Vagina (tissue), 2 donors: ENCODE measurements around the gene SAMD4B.
A peak's percentile ranks its signal among the peaks of the same experiment; 100 is the strongest.

ENCODE experiments used
- POLR2A ChIP-seq, 2 donors: fragments of 450-650 bp; IDR thresholded peaks; one replicate each; pipeline ENCODE4 v1.6.1; 2017; ENCODE audit warnings: antibody characterized with exemption in 2 of 2, mild to moderate bottlenecking in 2 of 2, moderate library complexity in 2 of 2
- POLR2AphosphoS5 ChIP-seq, 2 donors: sonication (generic); formaldehyde crosslinking; IDR thresholded peaks; one replicate each; pipeline ENCODE4 v1.9.0; 2017; ENCODE audit warnings: antibody characterized with exemption in 2 of 2, mild to moderate bottlenecking in 2 of 2, low read depth in 1 of 2; ENCODE audit not compliant: insufficient read depth in 1 of 2
- TF ChIP-seq, protein P1 (sequence below), 3 experiments: fragments of 450-650 bp in 2 of 3; fragments of 200-600 bp in 1 of 3; sonication (generic) in 1 of 3; IDR thresholded peaks; one replicate each; pipeline ENCODE4 v1.5.1; 2017 to 2019; ENCODE audit warnings: antibody characterized with exemption in 3 of 3, mild to moderate bottlenecking in 2 of 3, moderate library complexity in 2 of 3

DNA sequence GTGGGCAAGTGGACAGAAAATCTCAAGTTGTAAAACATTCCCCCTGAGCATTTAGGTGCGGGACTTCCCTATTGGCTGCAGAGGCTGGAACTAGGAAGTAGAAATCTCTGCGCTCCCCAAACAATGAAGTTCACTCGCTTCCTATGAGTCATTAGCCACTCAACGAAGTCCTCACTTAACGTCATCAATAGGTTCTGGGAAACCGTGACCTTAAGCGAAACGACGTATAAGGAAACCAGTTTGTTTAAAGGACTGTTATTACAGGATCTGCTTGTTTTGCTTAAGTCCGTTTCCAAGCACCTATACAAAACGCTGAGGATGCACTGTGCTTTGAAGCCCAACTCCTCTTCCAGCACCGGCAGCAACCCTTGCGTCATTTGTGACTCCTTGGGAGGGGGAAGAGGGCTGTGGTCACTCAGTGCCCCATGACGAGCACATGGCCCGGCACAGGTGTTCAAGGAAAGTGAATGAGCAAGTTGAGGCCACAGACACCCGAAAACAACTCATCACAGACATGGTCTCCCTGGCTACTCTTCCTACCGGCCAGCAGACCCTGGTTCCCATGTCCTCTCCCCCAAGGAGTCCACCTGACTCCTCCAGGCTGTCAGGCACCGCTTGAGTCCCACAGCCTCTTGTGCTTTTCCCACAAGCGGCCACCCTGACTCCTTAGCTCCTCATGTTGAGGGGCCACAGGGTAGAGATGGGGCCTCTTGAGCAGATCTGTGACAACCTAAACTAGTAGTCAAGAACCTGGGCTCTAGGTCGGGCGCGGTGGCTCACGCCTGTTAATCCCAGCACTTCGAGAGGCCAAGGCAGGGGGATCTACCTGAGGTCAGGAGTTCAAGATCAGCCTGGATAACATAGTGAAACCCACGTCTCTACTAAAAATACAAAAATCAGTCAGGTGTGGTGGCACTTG lies 88.7 kb downstream of the SAMD4B start:
- peak; percentile 66 to 68 for TF ChIP-seq POLR2AphosphoS5 (IDR thresholded peaks at IDR 0.05; ENCODE audit: insufficient read depth in 1 of 2, low read depth in 1 of 2)
- TF ChIP-seq, protein P1, sequence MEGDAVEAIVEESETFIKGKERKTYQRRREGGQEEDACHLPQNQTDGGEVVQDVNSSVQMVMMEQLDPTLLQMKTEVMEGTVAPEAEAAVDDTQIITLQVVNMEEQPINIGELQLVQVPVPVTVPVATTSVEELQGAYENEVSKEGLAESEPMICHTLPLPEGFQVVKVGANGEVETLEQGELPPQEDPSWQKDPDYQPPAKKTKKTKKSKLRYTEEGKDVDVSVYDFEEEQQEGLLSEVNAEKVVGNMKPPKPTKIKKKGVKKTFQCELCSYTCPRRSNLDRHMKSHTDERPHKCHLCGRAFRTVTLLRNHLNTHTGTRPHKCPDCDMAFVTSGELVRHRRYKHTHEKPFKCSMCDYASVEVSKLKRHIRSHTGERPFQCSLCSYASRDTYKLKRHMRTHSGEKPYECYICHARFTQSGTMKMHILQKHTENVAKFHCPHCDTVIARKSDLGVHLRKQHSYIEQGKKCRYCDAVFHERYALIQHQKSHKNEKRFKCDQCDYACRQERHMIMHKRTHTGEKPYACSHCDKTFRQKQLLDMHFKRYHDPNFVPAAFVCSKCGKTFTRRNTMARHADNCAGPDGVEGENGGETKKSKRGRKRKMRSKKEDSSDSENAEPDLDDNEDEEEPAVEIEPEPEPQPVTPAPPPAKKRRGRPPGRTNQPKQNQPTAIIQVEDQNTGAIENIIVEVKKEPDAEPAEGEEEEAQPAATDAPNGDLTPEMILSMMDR (IDR thresholded peaks at IDR 0.05): no peak
- no peak for TF ChIP-seq POLR2A (IDR thresholded peaks at IDR 0.05)
